Measurements from ENCODE around the gene DCLRE1A.

Gene DCLRE1A

DNA sequence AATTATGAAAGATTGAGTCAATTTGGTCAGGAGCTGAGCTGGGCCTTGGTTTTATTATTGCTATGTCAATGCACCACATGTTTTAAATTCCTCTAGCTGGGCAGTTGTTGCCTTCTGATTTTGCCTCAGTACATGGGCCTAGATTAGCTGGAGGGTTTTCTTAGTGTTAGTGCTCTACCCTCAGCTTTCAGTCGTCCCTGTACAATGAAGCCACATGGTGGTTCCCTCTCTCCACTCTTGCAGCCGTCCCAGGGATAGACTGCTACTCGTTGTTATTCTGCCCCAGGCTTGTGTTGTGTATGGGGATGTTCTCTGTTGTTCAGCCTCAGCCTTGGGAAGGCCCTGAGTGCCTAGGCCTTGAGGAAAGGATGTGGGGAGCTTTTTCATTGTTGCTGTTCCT lies 37.6 kb upstream of the DCLRE1A start:
- Histone ChIP-seq H3K9me3 (ENCODE audit: insufficient read depth, low read depth, low read length) (no peaks in the 10 kb centered on the region; the same call in 1 of the 2 replicates), H4K20me1 (ENCODE audit: insufficient read depth, low read length, poor library complexity, severe bottlenecking) (no peaks in the 10 kb centered on the region), H3F3A (ENCODE audit: low read depth) (0 out of 2 replicates have a peak, but pooled peaks cover 5% of the 10 kb centered on the region), H3K4me1 (ENCODE audit: insufficient read depth, low read length, poor library complexity, severe bottlenecking) (peaks cover 42% of the 10 kb centered on the region), H3K27me3 (ENCODE audit: insufficient read depth, low read length, poor library complexity, severe bottlenecking) (no peaks in the 10 kb centered on the region), H3K4me3 (ENCODE audit: low read length, poor library complexity, severe bottlenecking) (no peak overlapping the region), H3K36me3 (ENCODE audit: insufficient read depth, low read length) (peaks cover 31% of the 10 kb centered on the region), H2AFZ (ENCODE audit: low read length) (no peak overlapping the region), H3K9me2 (replicated peaks; ENCODE audit: low read depth, low read length) (no peaks in the 10 kb centered on the region), H3K79me2 (ENCODE audit: insufficient read depth, low read length) (peaks cover 17% of the 10 kb centered on the region), H3K9ac (ENCODE audit: low read depth, low read length, poor library complexity, severe bottlenecking) (peak overlapping the region; percentile 16), H3K4me2 (ENCODE audit: low read depth, low read length, poor library complexity, severe bottlenecking) (no peak overlapping the region)
- TF ChIP-seq EZH2phosphoT487 (IDR thresholded peaks at IDR 0.05; ENCODE audit: borderline replicate concordance): no peak
- peak; percentile 31 for TF ChIP-seq CTCF (conservative IDR thresholded peaks at IDR 0.05; ENCODE audit: low read length)

DNA sequence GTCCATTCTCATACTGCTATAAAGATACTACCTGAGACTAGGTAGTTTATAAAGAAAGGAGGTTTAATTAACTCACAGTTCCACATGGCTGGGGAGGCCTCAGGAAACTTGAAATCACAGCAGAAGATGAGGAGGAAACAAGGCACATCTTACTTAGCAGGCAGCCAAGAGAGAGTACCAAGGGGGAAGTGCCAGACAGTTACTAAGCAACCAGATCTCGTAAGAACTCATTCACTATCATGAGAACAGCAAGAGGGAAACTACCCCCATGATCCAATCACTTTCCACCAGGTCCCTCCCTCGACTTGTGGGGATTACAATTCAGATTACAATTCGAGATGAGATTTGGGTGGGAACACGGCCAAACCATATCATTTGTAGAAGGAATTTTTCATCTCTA lies 36.9 kb upstream of the DCLRE1A start:
- Histone ChIP-seq H3F3A (ENCODE audit: low read depth) (0 out of 2 replicates have a peak, but pooled peaks cover 5% of the 10 kb centered on the region), H3K9me2 (replicated peaks; ENCODE audit: low read depth, low read length) (no peaks in the 10 kb centered on the region), H3K9me3 (ENCODE audit: insufficient read depth, low read depth, low read length) (no peaks in the 10 kb centered on the region; the same call in 1 of the 2 replicates), H2AFZ (ENCODE audit: low read length) (no peak overlapping the region), H3K4me1 (ENCODE audit: insufficient read depth, low read length, poor library complexity, severe bottlenecking) (peaks cover 41% of the 10 kb centered on the region), H4K20me1 (ENCODE audit: insufficient read depth, low read length, poor library complexity, severe bottlenecking) (no peaks in the 10 kb centered on the region), H3K4me3 (ENCODE audit: low read length, poor library complexity, severe bottlenecking) (no peak overlapping the region), H3K9ac (ENCODE audit: low read depth, low read length, poor library complexity, severe bottlenecking) (no peak overlapping the region), H3K4me2 (ENCODE audit: low read depth, low read length, poor library complexity, severe bottlenecking) (no peak overlapping the region), H3K36me3 (ENCODE audit: insufficient read depth, low read length) (peaks cover 39% of the 10 kb centered on the region), H3K79me2 (ENCODE audit: insufficient read depth, low read length) (peaks cover 17% of the 10 kb centered on the region), H3K27me3 (ENCODE audit: insufficient read depth, low read length, poor library complexity, severe bottlenecking) (no peaks in the 10 kb centered on the region)
- TF ChIP-seq CTCF (conservative IDR thresholded peaks at IDR 0.05; ENCODE audit: low read length): no peak
- TF ChIP-seq EZH2phosphoT487 (IDR thresholded peaks at IDR 0.05; ENCODE audit: borderline replicate concordance): no peak

DNA sequence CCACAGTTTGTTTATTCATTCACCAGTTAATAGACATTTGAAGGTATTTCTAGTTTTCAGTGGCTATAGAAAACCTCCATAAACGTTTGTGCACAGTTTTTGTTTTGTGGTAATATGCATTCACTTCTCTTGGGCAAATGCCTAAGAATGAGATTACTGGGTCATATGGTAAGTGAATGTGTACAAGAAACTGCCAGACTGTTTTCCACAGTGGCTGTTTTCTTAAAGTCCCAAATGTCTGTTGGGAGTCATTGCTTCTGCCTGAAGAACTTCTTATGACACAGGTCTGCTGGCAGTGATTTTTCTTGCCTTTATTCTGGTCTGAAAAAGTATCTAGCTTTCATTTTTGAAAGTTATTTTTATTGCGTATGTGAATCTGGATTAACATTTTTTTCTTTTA lies 36.0 kb upstream of the DCLRE1A start:
- H3K36me3 ChIP-seq (ENCODE audit: insufficient read depth, low read length): peaks cover 47% of the 10 kb centered on the region
- peaks cover 33% of the 10 kb centered on the region for H3K4me1 ChIP-seq (ENCODE audit: insufficient read depth, low read length, poor library complexity, severe bottlenecking)
- H3K9me2 ChIP-seq (replicated peaks; ENCODE audit: low read depth, low read length): no peaks in the 10 kb centered on the region
- peaks cover 17% of the 10 kb centered on the region for H3K79me2 ChIP-seq (ENCODE audit: insufficient read depth, low read length)
- H3K4me2 ChIP-seq (ENCODE audit: low read depth, low read length, poor library complexity, severe bottlenecking): no peak overlapping the region
- peaks cover 6% of the 10 kb centered on the region; the same call in 1 of the 2 replicates for H3K9me3 ChIP-seq (ENCODE audit: insufficient read depth, low read depth, low read length)
- TF ChIP-seq EZH2phosphoT487 (IDR thresholded peaks at IDR 0.05; ENCODE audit: borderline replicate concordance) (no peak), CTCF (conservative IDR thresholded peaks at IDR 0.05; ENCODE audit: low read length) (no peak)
- H3K27me3 ChIP-seq (ENCODE audit: insufficient read depth, low read length, poor library complexity, severe bottlenecking): no peaks in the 10 kb centered on the region
- H3K9ac ChIP-seq (ENCODE audit: low read depth, low read length, poor library complexity, severe bottlenecking): no peak overlapping the region
- H3K4me3 ChIP-seq (ENCODE audit: low read length, poor library complexity, severe bottlenecking): no peak overlapping the region
- no peak overlapping the region for H2AFZ ChIP-seq (ENCODE audit: low read length)
- H4K20me1 ChIP-seq (ENCODE audit: insufficient read depth, low read length, poor library complexity, severe bottlenecking): no peaks in the 10 kb centered on the region
- 0 out of 2 replicates have a peak, but pooled peaks cover 5% of the 10 kb centered on the region for H3F3A ChIP-seq (ENCODE audit: low read depth)
